ENCODE measurements around the gene CRADD.

DNA sequence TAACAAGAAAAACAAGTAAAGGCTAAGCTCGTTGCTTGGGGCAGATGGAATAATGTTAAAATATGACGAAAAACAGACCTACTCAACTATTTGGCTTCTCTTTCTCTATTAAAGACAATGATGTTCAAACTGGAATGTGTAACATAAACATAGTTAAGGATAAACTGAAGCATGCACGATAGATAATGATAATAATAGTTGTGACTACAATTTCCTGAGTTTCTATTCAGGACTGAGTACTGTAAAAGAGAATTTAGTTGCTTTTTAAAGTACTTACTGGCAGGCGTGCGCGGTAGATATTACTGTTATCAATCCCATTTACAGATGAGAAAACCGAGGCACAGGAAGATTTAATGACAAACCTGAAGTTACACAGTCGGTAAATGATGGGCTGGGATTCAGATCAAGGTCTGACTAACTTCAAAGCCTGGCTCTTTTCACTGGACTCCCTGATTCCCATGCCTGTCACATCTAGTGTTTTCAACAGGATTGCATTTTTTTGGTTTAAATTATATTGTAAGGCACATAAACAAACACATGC lies 103.0 kb downstream of the CRADD start:
- TF ChIP-seq EZH2phosphoT487 (IDR thresholded peaks at IDR 0.05; ENCODE audit: insufficient read depth, low read depth) (no peak), EZH2 (IDR thresholded peaks at IDR 0.05; ENCODE audit: insufficient read depth, poor library complexity, severe bottlenecking) (no peak)

Data from GM23248 (cell line).